K562 (cell line): ENCODE results near the gene MFF. TPM values are rescaled to one million over a fixed set of nuclear protein-coding genes. Genes with fewer than 3 reads are reported as not detected.

Experiments used
- ATAC-seq: fragments of 200-7000 bp; cut with Tn5 transposase; 3 replicates; pipeline ENCODE4 v1.9.1; 2020; ENCODE audit warnings: moderate library complexity
- BruUV-seq: library from RNA; stranded (reverse); fragments of 400-500 nt; replicated peaks from 2 replicates; lab custom pipeline; 2021; lab: Mats Ljungman, UMichigan
- CTCF ChIA-PET: fragments of 300-600 bp; formaldehyde crosslinking; extraction: SDS; loops from one replicate; lab custom pipeline; 2021; ENCODE audit warnings: low intra/inter-chr PET ratio; lab: Yijun Ruan, JAX
- POLR2A ChIA-PET: fragments of 300-600, 350-650 bp; sonication (Branson Sonifier 250); formaldehyde crosslinking; extraction: SDS; loops from one replicate; lab custom pipeline; 2021; ENCODE audit warnings: antibody characterized with exemption, inconsistent platforms; lab: Yijun Ruan, JAX
- DNase-seq, 4 experiments: peaks; one replicate each; pipeline versions ENCODE4 v3.0.0 to v3.0.0-alpha.2; 2011 to 2018; ENCODE audit warnings: low spot score in 3 of 4, mixed read lengths in 3 of 4; ENCODE audit errors: extremely low read depth in 1 of 4
- FAIRE-seq: peaks from 2 replicates; lab custom pipeline; 2011; peaks lifted over from hg19 to GRCh38; lab: Jason Lieb, UNC
- H2AFZ ChIP-seq: 2 replicates; pipeline ENCODE4 v1.6.0; 2011; ENCODE audit warnings: low read depth, low read length, control low read depth, inconsistent platforms
- H3K27ac ChIP-seq: fragments of 200-600 bp; 3 replicates; pipeline ENCODE4 v1.8.0; 2011; ENCODE audit warnings: low read depth, mild to moderate bottlenecking, control low read depth, inconsistent platforms, low read length, moderate library complexity, mixed read lengths; ENCODE audit errors: extremely low read depth
- H3K27me3 ChIP-seq, 2 experiments: fragments of 300-600 bp in 1 of 2; 2 replicates in 1 of 2; 3 replicates in 1 of 2; pipeline versions ENCODE4 v1.6.0 to v1.8.0; 2011; ENCODE audit warnings: inconsistent platforms in 2 of 2, low read length in 2 of 2, mild to moderate bottlenecking in 1 of 2, mixed read lengths in 1 of 2, moderate library complexity in 1 of 2; ENCODE audit not compliant: control insufficient read depth in 2 of 2, insufficient read depth in 2 of 2
- H3K36me3 ChIP-seq: fragments of 300-600 bp; 3 replicates; pipeline ENCODE4 v1.8.0; 2011; ENCODE audit warnings: mild to moderate bottlenecking, low read length, inconsistent platforms; ENCODE audit not compliant: control insufficient read depth, insufficient read depth
- H3K4me1 ChIP-seq, 2 experiments: fragments of 200-600 bp in 1 of 2; replicated peaks in 1 of 2; 2 replicates in 1 of 2; 3 replicates in 1 of 2; pipeline versions ENCODE4 v1.5.1 to v1.8.0; 2011; ENCODE audit warnings: inconsistent platforms in 2 of 2, low read length in 2 of 2, mild to moderate bottlenecking in 1 of 2, mixed read lengths in 1 of 2, moderate library complexity in 1 of 2; ENCODE audit not compliant: control insufficient read depth in 2 of 2, insufficient read depth in 2 of 2
- H3K4me2 ChIP-seq: 2 replicates; pipeline ENCODE4 v1.6.1; 2011; ENCODE audit warnings: low read length, control low read depth, inconsistent platforms, mixed read lengths; ENCODE audit not compliant: insufficient read depth
- H3K4me3 ChIP-seq: fragments of 200-600 bp; sonication (generic), shearing (Covaris generic); 2 replicates; pipeline ENCODE4 v1.5.1; 2016; ENCODE audit warnings: control low read depth, inconsistent platforms
- H3K79me2 ChIP-seq: fragments of 200-600 bp; 3 replicates; pipeline ENCODE4 v1.8.0; 2011; ENCODE audit warnings: low read length, inconsistent platforms; ENCODE audit not compliant: control insufficient read depth, insufficient read depth
- H3K9ac ChIP-seq, 2 experiments: 2 replicates each; pipeline versions ENCODE4 v1.6.0 to v1.6.1; 2011; ENCODE audit warnings: low read depth in 2 of 2, low read length in 2 of 2, control low read depth in 1 of 2, inconsistent platforms in 1 of 2, mild to moderate bottlenecking in 1 of 2, mixed read lengths in 1 of 2; ENCODE audit not compliant: insufficient read depth in 1 of 2
- H3K9me1 ChIP-seq: one replicate; pipeline ENCODE4 v1.6.0; 2011; ENCODE audit warnings: inconsistent platforms, mild to moderate bottlenecking, low read length, moderate library complexity; ENCODE audit not compliant: control insufficient read depth, insufficient read depth
- H3K9me3 ChIP-seq: replicated peaks from 2 replicates; pipeline ENCODE4 v1.5.1; 2011; ENCODE audit warnings: low read depth, low read length, inconsistent platforms; ENCODE audit not compliant: control insufficient read depth, insufficient read depth
- H4K20me1 ChIP-seq: replicated peaks from 2 replicates; pipeline ENCODE4 v1.6.1; 2011; ENCODE audit warnings: low read length, inconsistent platforms, mixed read lengths; ENCODE audit not compliant: control insufficient read depth, insufficient read depth
- CBFA2T2 ChIP-seq: fragments of 450-650 bp; conservative IDR thresholded peaks from 2 replicates; pipeline ENCODE4 v1.6.1; 2017; ENCODE audit warnings: mild to moderate bottlenecking
- CC2D1A ChIP-seq: fragments of 450-650 bp; IDR thresholded peaks from 2 replicates; pipeline ENCODE4 v1.6.1; 2017; ENCODE audit warnings: mild to moderate bottlenecking
- E2F3 ChIP-seq: fragments of 250-450 bp; sonication (Bioruptor Pico); IDR thresholded peaks from 2 replicates; pipeline ENCODE4 v1.4.0; 2020; ENCODE audit warnings: mild to moderate bottlenecking
- NCOA1 ChIP-seq: fragments of 450-650 bp; IDR thresholded peaks from 2 replicates; pipeline ENCODE4 v1.6.1; 2016; ENCODE audit warnings: low read depth
- RCOR1 ChIP-seq, 2 experiments: IDR thresholded peaks; 2 replicates each; pipeline ENCODE4 v1.6.1; 2012; ENCODE audit warnings: low read depth in 2 of 2, low read length in 2 of 2, borderline replicate concordance in 1 of 2, improper control_type of control experiment in 1 of 2
- REST ChIP-seq, 2 experiments: fragments of 450-650 bp; formaldehyde crosslinking in 1 of 2; IDR thresholded peaks; 2 replicates each; pipeline versions ENCODE4 v1.4.0 to v1.6.1; 2014 to 2020; ENCODE audit warnings: mild to moderate bottlenecking in 2 of 2, borderline replicate concordance in 1 of 2, low read depth in 1 of 2
- SIRT6 ChIP-seq: IDR thresholded peaks from one replicate; pipeline ENCODE4 v1.6.1; 2012; ENCODE audit warnings: low read depth, mild to moderate bottlenecking, control low read depth, inconsistent platforms, low read length, moderate library complexity
- SOX6 ChIP-seq: fragments of 450-650 bp; IDR thresholded peaks from 2 replicates; pipeline ENCODE4 v1.6.1; 2014; ENCODE audit warnings: mild to moderate bottlenecking
- TAL1 ChIP-seq: fragments of 450-650 bp; IDR thresholded peaks from 2 replicates; pipeline ENCODE4 v1.6.1; 2016; ENCODE audit warnings: mild to moderate bottlenecking
- VEZF1 ChIP-seq: fragments of 200-800 bp; sonication (Bioruptor generic); IDR thresholded peaks from 2 replicates; pipeline ENCODE4 v1.6.1; 2017; ENCODE audit warnings: missing genetic modification characterization, missing compliant biosample characterization
- ZNF134 ChIP-seq: fragments of 250-450 bp; sonication (Bioruptor Pico); conservative IDR thresholded peaks from 2 replicates; pipeline ENCODE4 v1.4.0; 2020
- ZNF316 ChIP-seq: fragments of 450-650 bp; IDR thresholded peaks from 2 replicates; pipeline ENCODE4 v1.6.1; 2016
- WGBS: fragments of 100-300 bp; shearing (Covaris generic); methylation state at CpG from one replicate; pipeline ENCODE4 v1.1.6; 2016; ENCODE audit warnings: low coverage, mixed read lengths; ENCODE audit not compliant: insufficient coverage; ENCODE audit errors: missing lambda C conversion rate; 5-methylcytosine and 5-hydroxymethylcytosine counted together
- in situ Hi-C: fragments of 300-500 bp; cut with MboI; formaldehyde crosslinking; loops from 4 replicates; pipeline ENCODE4 v1.15.0; 2018; ENCODE audit warnings: inconsistent platforms, mixed read lengths
- intact Hi-C: fragments of 100-400 bp; cut with micrococcal nuclease; formaldehyde crosslinking; loops from 2 replicates; pipeline ENCODE4 v1.14.2; 2022
- polyA plus RNA-seq, 8 experiments: library from polyadenylated mRNA; depleted of rRNA in 4 of 8; stranded (reverse) in 5 of 8; unstranded in 3 of 8; fragments of >200 nt; fragmentation: Nextera tagmentation in 2 of 8; fragmentation: Illumina TruSeq in 1 of 8; extraction: Ambion mirVana in 2 of 8; extraction: Trizol in 1 of 8; gene quantifications; 2 replicates each; pipeline versions ENCODE4 v1.2.1 to v1.2.3, GENCODE V29; 2011 to 2014; ENCODE audit warnings: inconsistent platforms in 1 of 8, missing spikeins in 1 of 8
- total RNA-seq, 7 experiments: library from RNA; depleted of rRNA in 6 of 7; stranded (reverse); fragments of >200 nt in 6 of 7; fragmentation: Illumina TruSeq in 2 of 7; extraction: Trizol in 2 of 7; gene quantifications; 2 replicates each; pipeline versions ENCODE4 v1.2.1 to v1.2.3, GENCODE V29; 2011 to 2021; ENCODE audit warnings: low replicate concordance in 1 of 7

The MFF gene
- total and polyA plus RNA-seq, 9 of the 15 experiments (the other 6 are each of a cell fraction or from before 2014, with no cell fraction given), result 9.4 to 75.4 (median 55.7) TPM

DNA sequence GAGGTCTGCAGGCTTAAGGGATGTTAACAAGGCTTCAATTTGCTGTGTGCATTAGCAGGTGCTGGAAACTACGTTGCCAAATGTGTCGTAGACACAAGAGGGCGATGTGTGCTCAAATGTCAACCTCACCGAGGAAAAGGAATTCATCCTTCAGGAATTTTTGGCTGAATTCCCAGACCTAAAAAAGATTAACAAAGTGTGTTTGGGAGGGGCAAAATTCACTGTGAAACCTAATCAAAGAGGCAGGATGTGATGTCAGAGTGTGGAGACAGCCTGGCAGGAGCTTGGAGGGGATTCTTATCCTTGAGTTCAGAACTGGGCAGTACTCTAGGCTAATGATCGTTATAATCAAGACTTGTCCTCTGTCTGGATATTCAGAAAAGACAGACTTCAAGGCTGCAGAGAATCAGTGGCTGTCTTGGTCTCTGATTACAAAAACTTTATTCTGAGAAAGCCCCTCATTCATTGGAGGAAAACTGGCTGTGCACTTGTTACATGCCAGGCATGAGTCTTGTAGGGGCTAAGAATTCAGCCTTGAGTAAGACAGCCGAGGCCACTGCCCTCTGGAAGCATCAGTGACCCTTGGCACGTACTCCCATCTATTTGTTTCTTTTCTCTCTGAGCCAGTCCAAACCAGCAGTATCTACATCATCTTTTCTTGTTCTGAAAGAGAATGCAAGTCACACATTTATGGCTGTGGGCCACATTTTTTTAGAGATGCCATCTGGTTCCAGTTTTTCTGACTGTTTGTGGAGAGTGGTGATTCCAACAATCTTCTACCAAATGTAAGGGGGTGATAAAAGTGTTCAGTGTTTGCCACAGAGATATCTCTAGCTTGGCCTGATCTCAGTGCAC is 81.4 kb downstream of the MFF start:
- peak; percentile 89 for ATAC-seq
- Histone ChIP-seq H3K4me2 (peak overlapping the region; percentile 11; the same call in 1 of the 2 replicates), H3K4me1 (no peaks in the 10 kb centered on the region; a peak in 2 of 5 replicates), H3K9me3 (no peaks in the 10 kb centered on the region), H4K20me1 (no peaks in the 10 kb centered on the region), H3K79me2 (no peaks in the 10 kb centered on the region), H3K9me1 (no peaks in the 10 kb centered on the region), H2AFZ (no peak overlapping the region), H3K36me3 (no peaks in the 10 kb centered on the region), H3K27me3 (peaks cover 0 to 6% of the 10 kb centered on the region in 2 experiments; a peak in 3 of 5 replicates), H3K4me3 (no peak overlapping the region), H3K9ac (no peak overlapping the region), H3K27ac (no peak overlapping the region)
- in situ Hi-C loops (loop anchor here (10.0 kb wide), 1 partner anchor 358 kb away; no protein-coding TSS in a partner anchor), intact Hi-C loops (loop anchor here (1.0 to 5.0 kb wide), 6 partner anchors 46 to 360 kb away; no protein-coding TSS in a partner anchor)
- WGBS, result 0% methylated on average over 5 of the region's 7 CpGs
- BruUV-seq, result no TSS peak
- peak; percentile 42 to 65 (median 55) for DNase-seq
- ChIA-PET CTCF (interaction anchor here (1.0 to 1.4 kb wide), 2 partner anchors 68 to 360 kb away, joined by 5 to 10 read pairs; no protein-coding TSS in a partner anchor), POLR2A (interaction anchor here (0.7 kb wide), 1 partner anchor 26 kb away, joined by 3 read pairs; no protein-coding TSS in a partner anchor)
- FAIRE-seq, result peak; percentile 89
- TF ChIP-seq E2F3 (CRISPR knock-in tag) (no peak), CC2D1A (peak; percentile 63; the same call in 1 of the 2 replicates), CBFA2T2 (peak; percentile 57), VEZF1 (CRISPR knock-in tag) (0 out of 2 replicates have a peak, but pooled peaks have one; percentile 22), NCOA1 (no peak), REST (IDR thresholded peaks at IDR 0.05; ENCODE audit: borderline replicate concordance) (peak; percentile 72), REST (CRISPR knock-in tag; IDR thresholded peaks at IDR 0.05; ENCODE audit: low read depth) (no peak), SIRT6 (no peak), TAL1 (peak; percentile 40; the same call in 1 of the 2 replicates), RCOR1 (IDR thresholded peaks at IDR 0.05; ENCODE audit: borderline replicate concordance in 1 of 2, low read depth in 2 of 2, low read length in 2 of 2) (peak in 1 of 2 experiments; percentile 72; a peak in 2 of 4 replicates), SOX6 (peak; percentile 19; the same call in 1 of the 2 replicates), ZNF316 (peak; percentile 49; the same call in 1 of the 2 replicates), ZNF134 (CRISPR knock-in tag) (peak; percentile 67; the same call in 1 of the 2 replicates)
